ENCODE results near the gene DAPK2. TPM values are rescaled to one million over a fixed set of nuclear protein-coding genes. Genes with fewer than 3 reads are reported as not detected.

The DAPK2 gene
- total RNA-seq, 4 donors from 2014 or later: 45.1 to 244 (median 107) TPM

DNA sequence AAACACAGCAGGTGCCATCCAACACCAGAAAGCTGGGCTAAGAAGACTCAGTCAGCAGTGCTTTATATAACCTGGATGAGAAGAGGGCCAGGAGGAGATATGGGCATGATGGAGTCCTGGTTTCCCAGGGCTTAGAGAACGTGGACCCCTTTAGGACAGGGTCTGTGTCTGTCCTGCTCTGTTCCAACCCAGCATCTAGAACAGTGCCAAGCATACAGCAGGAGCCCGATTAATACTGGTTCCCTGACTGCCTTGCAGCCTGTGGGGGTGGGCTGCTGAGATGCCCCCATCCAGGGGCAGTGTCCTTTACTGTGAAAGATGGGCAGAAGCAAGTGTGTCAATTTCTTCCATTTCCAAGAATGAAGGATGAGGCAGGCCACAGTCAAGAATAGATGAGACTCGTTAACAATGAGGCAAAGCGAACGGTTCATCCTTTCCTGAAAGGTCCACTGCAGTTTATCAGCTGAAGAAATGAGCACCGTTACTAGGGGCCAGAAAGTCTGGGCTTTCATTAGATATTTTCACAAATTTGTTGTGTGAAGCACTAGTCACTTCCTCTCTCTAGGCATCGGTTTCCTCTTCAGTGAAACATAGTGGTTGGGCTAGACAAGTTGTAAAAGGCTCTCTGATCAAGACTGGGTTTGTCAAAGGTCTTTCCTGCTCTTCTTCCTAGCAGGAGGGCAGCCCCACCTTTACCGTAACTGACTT lies 140.6 kb downstream of the DAPK2 start:
- in situ Hi-C loops (cut with MboI; ENCODE audit: low pct_ligation_motif_present in 1 of 4, low pct_unique_long_range_greater_than_20kb in 1 of 4, low sequenced_read_pairs in 3 of 4) (no loop called here), intact Hi-C loops (cut with DNase I; ENCODE audit: low total_unique reads) (loop anchor here (5.0 kb wide), 1 partner anchor 1507 kb away; no protein-coding TSS in a partner anchor)
- H3K27me3 ChIP-seq: no peaks in the 10 kb centered on the region
- no peaks in the 10 kb centered on the region for H3K9me3 ChIP-seq
- peak overlapping the region in 1 of 4 donors; percentile 25 for H3K27ac ChIP-seq
- H3K4me3 ChIP-seq: no peak overlapping the region
- TF ChIP-seq EP300 (IDR thresholded peaks at IDR 0.05; ENCODE audit: low read depth) (no peak), POLR2A (IDR thresholded peaks at IDR 0.05) (no peak)
- TF ChIP-seq, protein P1, sequence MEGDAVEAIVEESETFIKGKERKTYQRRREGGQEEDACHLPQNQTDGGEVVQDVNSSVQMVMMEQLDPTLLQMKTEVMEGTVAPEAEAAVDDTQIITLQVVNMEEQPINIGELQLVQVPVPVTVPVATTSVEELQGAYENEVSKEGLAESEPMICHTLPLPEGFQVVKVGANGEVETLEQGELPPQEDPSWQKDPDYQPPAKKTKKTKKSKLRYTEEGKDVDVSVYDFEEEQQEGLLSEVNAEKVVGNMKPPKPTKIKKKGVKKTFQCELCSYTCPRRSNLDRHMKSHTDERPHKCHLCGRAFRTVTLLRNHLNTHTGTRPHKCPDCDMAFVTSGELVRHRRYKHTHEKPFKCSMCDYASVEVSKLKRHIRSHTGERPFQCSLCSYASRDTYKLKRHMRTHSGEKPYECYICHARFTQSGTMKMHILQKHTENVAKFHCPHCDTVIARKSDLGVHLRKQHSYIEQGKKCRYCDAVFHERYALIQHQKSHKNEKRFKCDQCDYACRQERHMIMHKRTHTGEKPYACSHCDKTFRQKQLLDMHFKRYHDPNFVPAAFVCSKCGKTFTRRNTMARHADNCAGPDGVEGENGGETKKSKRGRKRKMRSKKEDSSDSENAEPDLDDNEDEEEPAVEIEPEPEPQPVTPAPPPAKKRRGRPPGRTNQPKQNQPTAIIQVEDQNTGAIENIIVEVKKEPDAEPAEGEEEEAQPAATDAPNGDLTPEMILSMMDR (IDR thresholded peaks at IDR 0.05): no peak
- H3K4me1 ChIP-seq: peaks cover 7 to 20% (median 13%) of the 10 kb centered on the region in 4 donors
- H3K36me3 ChIP-seq: no peaks in the 10 kb centered on the region
- 78 to 97% methylated on average over 4 to 8 of the region's 8 CpGs for WGBS, 2 donors (ENCODE audit: low coverage in 1 of 2)
- DNase-seq: no peak

DNA sequence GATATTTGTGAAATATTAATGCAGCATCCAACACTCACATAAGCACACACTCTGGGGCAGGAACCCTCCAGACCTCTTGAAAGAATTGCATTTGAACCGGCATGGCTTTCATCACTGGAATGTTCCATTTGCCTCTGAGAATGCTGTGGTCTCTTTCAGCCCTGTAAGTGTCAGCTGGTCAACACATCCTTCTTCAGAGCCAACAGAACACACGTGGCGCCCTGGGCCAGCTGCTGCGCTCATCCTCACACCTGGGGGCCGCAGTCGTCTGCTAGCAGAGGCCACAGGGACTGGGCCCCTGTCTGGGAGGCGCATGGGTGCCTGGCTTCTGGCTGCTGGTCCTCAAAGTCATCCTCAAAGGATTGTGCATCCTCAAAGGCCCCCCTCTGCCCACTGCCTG lies 141.2 kb downstream of the DAPK2 start:
- no peak for DNase-seq
- no peaks in the 10 kb centered on the region for H3K36me3 ChIP-seq
- H3K27ac ChIP-seq: no peak overlapping the region
- TF ChIP-seq, protein P1 (IDR thresholded peaks at IDR 0.05): no peak
- TF ChIP-seq EP300 (IDR thresholded peaks at IDR 0.05; ENCODE audit: low read depth): no peak
- TF ChIP-seq POLR2AphosphoS5 (IDR thresholded peaks at IDR 0.05): no peak
- TF ChIP-seq POLR2A (IDR thresholded peaks at IDR 0.05): no peak
- H3K27me3 ChIP-seq: no peaks in the 10 kb centered on the region
- in situ Hi-C loops (cut with MboI; ENCODE audit: low pct_ligation_motif_present in 1 of 4, low pct_unique_long_range_greater_than_20kb in 1 of 4, low sequenced_read_pairs in 3 of 4): no loop called here
- peaks cover 5 to 16% (median 9%) of the 10 kb centered on the region in 4 donors for H3K4me1 ChIP-seq
- H3K4me3 ChIP-seq: no peak overlapping the region
- WGBS, 2 donors (ENCODE audit: low coverage in 1 of 2): 67 to 91% methylated on average over 1 to 7 of the region's 7 CpGs
- no peaks in the 10 kb centered on the region for H3K9me3 ChIP-seq
- intact Hi-C loops (cut with DNase I; ENCODE audit: low total_unique reads): loop anchor here (5.0 kb wide), 1 partner anchor 1507 kb away; no protein-coding TSS in a partner anchor

DNA sequence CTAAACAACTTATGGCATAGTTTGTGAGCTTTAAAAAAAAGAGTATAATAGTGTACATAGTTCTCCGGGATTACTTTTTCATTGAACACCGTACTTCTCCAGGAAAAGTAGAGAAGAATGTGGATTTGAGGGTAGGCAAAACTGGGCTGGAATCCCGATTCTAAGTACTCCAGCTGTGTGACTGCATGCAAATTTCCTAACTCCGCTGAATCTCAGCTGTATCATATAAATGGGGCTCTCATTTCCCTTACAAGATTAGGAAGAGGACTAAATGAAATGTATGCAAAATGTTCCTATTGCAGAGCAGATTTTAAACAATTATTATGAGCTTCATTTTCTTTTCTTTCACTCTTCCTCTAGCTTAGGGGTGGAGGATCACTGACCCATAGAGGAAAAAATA lies 142.2 kb downstream of the DAPK2 start:
- 63 to 87% methylated on average over 4 of the region's 4 CpGs for WGBS, 2 donors (ENCODE audit: low coverage in 1 of 2)

DNA sequence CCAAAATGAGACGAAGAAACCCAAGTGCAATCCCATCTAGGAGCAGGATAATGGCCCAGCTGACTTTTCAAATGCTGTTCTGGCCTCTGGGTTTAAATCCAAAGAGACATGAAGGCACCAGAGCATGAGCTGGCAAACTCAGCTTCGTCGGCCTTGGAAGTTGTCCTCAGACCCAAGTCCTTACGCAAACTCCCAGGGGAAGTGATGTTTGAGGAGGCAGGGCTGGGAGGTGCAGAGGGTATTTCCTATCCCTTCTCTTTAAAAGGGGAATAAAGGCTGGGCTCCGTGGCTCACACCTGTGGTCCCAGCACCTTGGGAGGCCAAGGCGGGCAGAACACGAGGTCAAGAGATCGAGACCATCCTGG lies 143.6 kb downstream of the DAPK2 start:
- in situ Hi-C loops (cut with MboI; ENCODE audit: low pct_ligation_motif_present in 1 of 4, low pct_unique_long_range_greater_than_20kb in 1 of 4, low sequenced_read_pairs in 3 of 4) (no loop called here), intact Hi-C loops (cut with DNase I; ENCODE audit: low total_unique reads) (no loop called here)
- Histone ChIP-seq H3K4me1 (peaks cover 0 to 5% (median 0%) of the 10 kb centered on the region in 4 donors), H3K27me3 (no peaks in the 10 kb centered on the region), H3K9me3 (no peaks in the 10 kb centered on the region), H3K27ac (no peak overlapping the region), H3K36me3 (no peaks in the 10 kb centered on the region), H3K4me3 (no peak overlapping the region)
- TF ChIP-seq, protein P1 (IDR thresholded peaks at IDR 0.05): no peak
- TF ChIP-seq POLR2AphosphoS5 (IDR thresholded peaks at IDR 0.05) (no peak), EP300 (IDR thresholded peaks at IDR 0.05; ENCODE audit: low read depth) (no peak), POLR2A (IDR thresholded peaks at IDR 0.05) (no peak)
- 64 to 86% methylated on average over 3 to 8 of the region's 8 CpGs for WGBS, 2 donors (ENCODE audit: low coverage in 1 of 2)
- DNase-seq: no peak

More for the DNA sequence above, 142.2 kb downstream of the DAPK2 start:
- TF ChIP-seq, protein P1 (IDR thresholded peaks at IDR 0.05): no peak
- TF ChIP-seq POLR2AphosphoS5 (IDR thresholded peaks at IDR 0.05) (no peak), EP300 (IDR thresholded peaks at IDR 0.05; ENCODE audit: low read depth) (no peak), POLR2A (IDR thresholded peaks at IDR 0.05) (no peak)
- Histone ChIP-seq H3K36me3 (no peaks in the 10 kb centered on the region), H3K27ac (no peak overlapping the region), H3K4me3 (no peak overlapping the region), H3K27me3 (no peaks in the 10 kb centered on the region), H3K4me1 (peaks cover 0 to 5% (median 0%) of the 10 kb centered on the region in 4 donors), H3K9me3 (no peaks in the 10 kb centered on the region)
- DNase-seq: no peak
- intact Hi-C loops (cut with DNase I; ENCODE audit: low total_unique reads) (no loop called here), in situ Hi-C loops (cut with MboI; ENCODE audit: low pct_ligation_motif_present in 1 of 4, low pct_unique_long_range_greater_than_20kb in 1 of 4, low sequenced_read_pairs in 3 of 4) (no loop called here)

Data from transverse colon (tissue), 4 donors.